ENCODE measurements around the gene KCNT1.

- no peak for TF ChIP-seq GATA3 (IDR thresholded peaks at IDR 0.05; ENCODE audit: low read depth, low read length)
- TF ChIP-seq GATA2 (IDR thresholded peaks at IDR 0.05; ENCODE audit: low read depth, low read length), result no peak
Observed at GRCh38 chr9:135711881-135712280, 9.9 kb downstream of the KCNT1 start.
